Astrocyte (in vitro differentiated cells and primary cell): ENCODE data around the gene LDB1.

Source experiments
- EZH2 ChIP-seq: IDR thresholded peaks from 2 replicates; pipeline ENCODE4 v1.6.1; 2012; ENCODE audit warnings: mild to moderate bottlenecking, low read length, inconsistent platforms; ENCODE audit not compliant: insufficient read depth
- TF ChIP-seq, protein P1 (sequence below): IDR thresholded peaks from 2 replicates; pipeline ENCODE4 v1.5.1; 2011; ENCODE audit warnings: low read depth, mild to moderate bottlenecking, inconsistent platforms, low read length, moderate library complexity; ENCODE audit not compliant: insufficient read depth

DNA sequence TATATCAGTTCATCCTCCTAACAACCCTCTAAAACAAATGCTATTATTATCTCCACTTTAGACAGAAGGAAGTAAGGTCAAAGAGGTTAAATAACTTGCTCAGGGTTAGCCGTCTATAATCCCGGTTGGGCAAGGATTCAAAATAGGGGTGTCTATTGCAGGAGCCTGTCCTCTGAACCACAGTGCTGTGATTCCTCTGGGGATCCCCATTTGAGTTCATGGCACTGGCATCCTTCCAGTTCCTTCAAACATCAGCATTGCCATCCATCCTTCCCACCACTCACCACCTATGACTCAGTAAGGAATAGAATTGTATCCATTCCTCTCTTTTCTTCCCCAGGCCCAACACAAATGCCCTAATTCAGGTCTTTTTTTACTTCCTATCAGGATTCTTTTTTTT, 29.4 kb downstream of the LDB1 start:
- TF ChIP-seq, protein P1, sequence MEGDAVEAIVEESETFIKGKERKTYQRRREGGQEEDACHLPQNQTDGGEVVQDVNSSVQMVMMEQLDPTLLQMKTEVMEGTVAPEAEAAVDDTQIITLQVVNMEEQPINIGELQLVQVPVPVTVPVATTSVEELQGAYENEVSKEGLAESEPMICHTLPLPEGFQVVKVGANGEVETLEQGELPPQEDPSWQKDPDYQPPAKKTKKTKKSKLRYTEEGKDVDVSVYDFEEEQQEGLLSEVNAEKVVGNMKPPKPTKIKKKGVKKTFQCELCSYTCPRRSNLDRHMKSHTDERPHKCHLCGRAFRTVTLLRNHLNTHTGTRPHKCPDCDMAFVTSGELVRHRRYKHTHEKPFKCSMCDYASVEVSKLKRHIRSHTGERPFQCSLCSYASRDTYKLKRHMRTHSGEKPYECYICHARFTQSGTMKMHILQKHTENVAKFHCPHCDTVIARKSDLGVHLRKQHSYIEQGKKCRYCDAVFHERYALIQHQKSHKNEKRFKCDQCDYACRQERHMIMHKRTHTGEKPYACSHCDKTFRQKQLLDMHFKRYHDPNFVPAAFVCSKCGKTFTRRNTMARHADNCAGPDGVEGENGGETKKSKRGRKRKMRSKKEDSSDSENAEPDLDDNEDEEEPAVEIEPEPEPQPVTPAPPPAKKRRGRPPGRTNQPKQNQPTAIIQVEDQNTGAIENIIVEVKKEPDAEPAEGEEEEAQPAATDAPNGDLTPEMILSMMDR, result no peak
- TF ChIP-seq EZH2, result no peak
